IPS DF 6.9 (cell line): ENCODE measurements around the gene MRPS25.

Experiments
- DNase-seq: peaks from one replicate; pipeline ENCODE4 v3.0.0-alpha.2; 2013; ENCODE audit warnings: low read depth, low spot score
- H3K27ac ChIP-seq: one replicate; pipeline ENCODE4 v1.5.1; 2013; ENCODE audit warnings: low read length, control low read depth
- H3K27me3 ChIP-seq: 2 replicates; pipeline ENCODE4 v1.6.1; 2013; ENCODE audit warnings: mild to moderate bottlenecking, low read length; ENCODE audit not compliant: control insufficient read depth, insufficient read depth
- H3K36me3 ChIP-seq: 2 replicates; pipeline ENCODE4 v1.6.1; 2013; ENCODE audit warnings: low read length; ENCODE audit not compliant: control insufficient read depth, insufficient read depth
- H3K4me1 ChIP-seq: 2 replicates; pipeline ENCODE4 v1.6.1; 2013; ENCODE audit warnings: low read length; ENCODE audit not compliant: control insufficient read depth, insufficient read depth
- H3K4me3 ChIP-seq: 2 replicates; pipeline ENCODE4 v1.5.1; 2013; ENCODE audit warnings: mild to moderate bottlenecking, low read length
- H3K9me3 ChIP-seq: 2 replicates; pipeline ENCODE4 v1.6.1; 2013; ENCODE audit warnings: low read length, inconsistent platforms; ENCODE audit not compliant: control insufficient read depth, insufficient read depth
- WGBS: extraction: QIAGEN DNeasy Blood & Tissue Kit; methylation state at CpG from one replicate; pipeline ENCODE4 v1.1.7; 2013; ENCODE audit warnings: mixed read lengths, missing lambda C conversion rate; ENCODE audit not compliant: insufficient read length, insufficient coverage; 5-methylcytosine and 5-hydroxymethylcytosine counted together

Gene MRPS25

GRCh38 chr3:15099364-15100098 lies 34.4 kb upstream of the MRPS25 start:
- H3K27ac ChIP-seq, result no peak overlapping the region
- H3K27me3 ChIP-seq, result no peaks in the 10 kb centered on the region
- H3K4me1 ChIP-seq, result peaks cover 4% of the 10 kb centered on the region
- no CpG with 5 or more reads among the region's 19 CpGs for WGBS
- 0 out of 2 replicates have a peak, but pooled peaks cover 6% of the 10 kb centered on the region for H3K36me3 ChIP-seq
- DNase-seq, result no peak
- peak overlapping the region; percentile 84; the same call in 1 of the 2 replicates for H3K4me3 ChIP-seq
- no peaks in the 10 kb centered on the region for H3K9me3 ChIP-seq

DNA sequence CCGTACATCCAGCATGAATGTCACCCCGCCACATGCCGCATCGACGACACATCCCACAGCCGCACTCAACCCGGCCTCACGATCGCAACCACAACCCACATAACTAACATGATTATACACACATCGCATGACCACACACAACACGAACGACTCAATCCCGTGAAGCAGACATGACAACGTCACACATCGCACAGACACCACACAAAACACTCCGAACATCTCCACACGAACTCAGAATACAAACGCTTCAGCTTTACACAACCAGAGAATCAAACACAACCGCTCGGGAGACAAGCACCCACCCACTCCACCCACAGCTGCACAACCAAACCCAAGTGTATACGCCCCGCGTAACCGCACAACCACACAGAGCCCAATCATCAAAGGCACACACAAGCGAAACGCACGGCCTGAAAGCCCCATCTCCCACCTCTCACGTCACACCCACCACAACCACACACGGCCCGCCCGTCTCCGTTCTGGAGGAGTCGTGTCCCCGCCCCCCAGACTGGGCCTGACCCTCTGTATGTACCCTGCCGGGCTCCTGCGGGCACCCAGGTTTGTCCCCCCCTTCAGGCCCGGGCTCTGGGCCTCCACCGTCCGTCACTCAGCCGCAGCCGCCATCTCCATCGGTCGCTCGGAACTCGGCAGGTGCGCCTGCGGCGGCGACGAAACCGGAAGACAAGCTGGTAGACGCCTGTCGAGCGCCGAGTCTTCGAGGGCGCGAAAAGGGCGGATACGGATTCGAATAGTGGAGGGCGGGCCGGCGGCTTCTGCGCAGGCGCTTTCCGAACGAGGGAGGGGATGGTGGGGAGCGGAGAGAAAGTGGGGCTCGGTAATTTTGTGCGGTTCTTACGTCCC lies 33.6 kb upstream of the MRPS25 start, which contains the start of gene RBSN:
RBSN (minus strand) TSS at position 646 of the 861 bp plus-strand sequence. CDS start 3,028 bp downstream, outside the sequence.
- Histone ChIP-seq H3K9me3 (no peaks in the 10 kb centered on the region), H3K4me1 (peaks cover 4% of the 10 kb centered on the region), H3K27ac (no peak within 1 kb of the TSS), H3K27me3 (no peaks in the 10 kb centered on the region), H3K36me3 (0 out of 2 replicates have a peak, but pooled peaks cover 6% of the 10 kb centered on the region), H3K4me3 (peak within 1 kb of the TSS; percentile 84)
- peak; percentile 77 for DNase-seq
- no CpG with 5 or more reads among the region's 72 CpGs for WGBS

GRCh38 chr3:15097891-15098290 lies 32.8 kb upstream of the MRPS25 start:
- Histone ChIP-seq H3K9me3 (no peaks in the 10 kb centered on the region), H3K4me3 (no peak overlapping the region; the same call in 1 of the 2 replicates), H3K4me1 (peaks cover 4% of the 10 kb centered on the region), H3K27ac (no peak overlapping the region), H3K27me3 (no peaks in the 10 kb centered on the region), H3K36me3 (0 out of 2 replicates have a peak, but pooled peaks cover 6% of the 10 kb centered on the region)
- DNase-seq, result no peak
- WGBS, result no CpG with 5 or more reads among the region's 6 CpGs

GRCh38 chr3:15096046-15096445 lies 30.9 kb upstream of the MRPS25 start:
- H3K27ac ChIP-seq, result no peak overlapping the region
- no CpG with 5 or more reads among the region's 3 CpGs for WGBS
- H3K36me3 ChIP-seq, result 0 out of 2 replicates have a peak, but pooled peaks cover 6% of the 10 kb centered on the region
- no peaks in the 10 kb centered on the region for H3K27me3 ChIP-seq
- H3K4me3 ChIP-seq, result no peak overlapping the region
- H3K9me3 ChIP-seq, result no peaks in the 10 kb centered on the region
- no peak for DNase-seq
- H3K4me1 ChIP-seq, result peaks cover 4% of the 10 kb centered on the region

DNA sequence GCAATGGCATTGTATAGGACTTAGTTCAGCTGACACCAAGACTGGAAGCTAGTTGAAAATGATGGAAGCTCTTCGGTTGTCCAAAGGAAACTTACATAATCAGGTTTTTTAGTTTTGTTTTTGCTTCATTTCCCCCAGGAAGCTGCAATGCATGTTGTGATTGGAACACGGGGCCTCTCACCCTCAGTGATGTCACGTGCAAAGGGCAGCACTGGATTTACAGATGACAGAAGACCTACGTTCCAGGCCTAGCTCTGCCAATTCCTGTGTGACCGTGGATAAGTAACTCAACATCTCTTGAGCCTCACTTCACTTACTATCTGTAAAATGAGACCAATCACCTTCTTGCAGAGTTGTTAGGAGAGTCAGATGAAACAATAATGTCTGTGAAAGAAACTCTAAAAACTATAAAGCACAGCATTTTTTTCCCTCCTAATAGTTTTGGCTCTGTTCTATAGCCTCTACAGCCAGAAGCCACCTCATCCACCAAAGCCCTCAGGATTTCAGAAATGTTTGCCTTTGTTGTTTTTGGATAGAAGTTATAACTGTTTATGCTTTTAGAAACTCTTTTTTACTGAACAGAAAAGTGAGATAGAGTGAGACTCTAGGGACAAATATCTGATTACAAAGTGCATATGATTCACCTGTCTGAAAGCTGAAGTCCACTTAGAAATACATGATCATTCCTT lies 29.2 kb upstream of the MRPS25 start:
- Histone ChIP-seq H3K4me1 (peaks cover 2% of the 10 kb centered on the region), H3K9me3 (no peaks in the 10 kb centered on the region), H3K4me3 (no peak overlapping the region), H3K36me3 (0 out of 2 replicates have a peak, but pooled peaks cover 6% of the 10 kb centered on the region), H3K27ac (no peak overlapping the region), H3K27me3 (no peaks in the 10 kb centered on the region)
- no peak for DNase-seq
- WGBS, result no CpG with 5 or more reads among the region's 5 CpGs

DNA sequence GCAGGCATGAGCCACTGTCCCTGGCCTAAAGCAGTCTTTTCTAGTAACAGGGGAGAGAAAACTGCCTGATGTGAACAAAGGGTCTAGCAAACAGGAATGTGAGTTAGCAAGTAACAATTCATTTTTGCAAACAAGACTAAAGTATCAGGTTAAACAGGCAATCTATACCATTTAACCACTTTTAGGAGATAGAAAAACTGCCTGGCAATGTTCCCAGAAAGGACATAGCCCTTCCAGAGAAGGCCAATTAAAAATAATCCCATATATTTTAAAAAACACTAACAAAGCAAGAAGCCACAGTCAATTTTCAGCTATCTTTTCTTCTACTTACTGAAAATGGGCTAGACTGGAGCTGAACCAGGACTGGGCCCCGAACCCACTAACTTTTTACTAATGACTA lies 27.6 kb upstream of the MRPS25 start:
- WGBS, result no CpG with 5 or more reads among the region's 1 CpG
- Histone ChIP-seq H3K4me3 (no peak overlapping the region), H3K4me1 (no peaks in the 10 kb centered on the region), H3K27ac (no peak overlapping the region), H3K36me3 (0 out of 2 replicates have a peak, but pooled peaks cover 6% of the 10 kb centered on the region), H3K27me3 (no peaks in the 10 kb centered on the region), H3K9me3 (no peaks in the 10 kb centered on the region)
- DNase-seq, result no peak

DNA sequence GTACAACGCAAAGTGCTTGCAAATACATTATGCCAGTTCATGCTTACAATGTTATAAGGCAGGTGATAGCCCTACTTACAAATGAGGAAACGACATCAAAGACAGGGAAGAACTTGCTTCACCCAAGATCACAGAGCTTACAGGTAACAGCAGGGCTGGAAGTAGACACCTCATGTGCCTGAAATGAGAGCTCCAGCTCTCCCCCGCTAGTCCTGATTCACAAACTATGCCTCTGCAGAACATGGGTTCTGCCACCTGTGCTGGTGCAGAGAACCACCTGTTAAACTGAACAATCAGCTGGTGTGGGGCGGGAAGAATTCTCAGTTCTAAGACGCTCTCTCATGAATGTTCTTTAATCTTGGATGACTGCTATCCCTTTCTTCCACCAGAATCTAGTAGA lies 26.5 kb upstream of the MRPS25 start:
- Histone ChIP-seq H3K36me3 (0 out of 2 replicates have a peak, but pooled peaks cover 6% of the 10 kb centered on the region), H3K4me1 (no peaks in the 10 kb centered on the region), H3K4me3 (no peak overlapping the region), H3K9me3 (no peaks in the 10 kb centered on the region), H3K27me3 (no peaks in the 10 kb centered on the region), H3K27ac (no peak overlapping the region)
- DNase-seq, result no peak
- WGBS, result no CpG with 5 or more reads among the region's 5 CpGs

DNA sequence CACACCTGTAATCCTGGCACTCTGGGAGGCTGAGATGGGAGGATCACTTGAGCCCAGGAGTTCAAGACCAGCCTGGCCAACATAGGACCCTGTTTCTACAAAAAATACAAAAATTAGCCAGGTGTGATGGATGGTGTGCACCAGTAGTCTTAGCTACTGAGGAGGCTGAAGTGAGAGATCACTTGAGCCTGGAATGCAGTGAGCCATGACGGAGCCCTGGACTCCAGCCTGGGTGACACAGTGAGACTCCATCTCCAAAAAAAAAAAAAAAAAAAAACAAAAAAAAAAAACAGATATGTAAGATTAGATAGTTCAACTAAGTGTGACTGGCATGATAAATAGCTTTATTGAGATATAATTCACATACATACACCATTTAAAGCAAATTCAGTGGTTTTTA lies 24.1 kb upstream of the MRPS25 start:
- no peak for DNase-seq
- H3K27me3 ChIP-seq, result no peaks in the 10 kb centered on the region
- no peaks in the 10 kb centered on the region for H3K9me3 ChIP-seq
- H3K4me3 ChIP-seq, result no peak overlapping the region
- no peak overlapping the region for H3K27ac ChIP-seq
- H3K4me1 ChIP-seq, result no peaks in the 10 kb centered on the region
- WGBS, result no CpG with 5 or more reads among the region's 1 CpG
- peaks cover 8% of the 10 kb centered on the region; the same call in 1 of the 2 replicates for H3K36me3 ChIP-seq

DNA sequence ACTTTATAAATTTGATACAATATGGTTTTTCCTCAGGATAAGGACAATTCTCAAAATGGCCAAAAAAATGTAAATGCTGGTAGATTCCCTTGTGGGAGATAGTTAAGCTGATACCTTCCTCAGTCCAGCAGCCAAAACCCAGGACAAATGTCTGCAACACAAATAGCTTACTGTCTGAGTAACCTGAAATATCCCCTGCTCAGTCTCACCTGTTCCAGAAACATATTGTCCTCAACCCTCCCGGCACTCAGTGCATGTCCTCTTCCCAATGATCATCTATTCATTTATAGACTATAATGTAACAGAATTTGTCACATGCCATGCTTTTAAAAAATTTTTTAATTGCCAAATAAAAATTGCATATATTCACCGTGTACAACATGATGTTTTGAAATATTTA lies 21.6 kb upstream of the MRPS25 start:
- no peaks in the 10 kb centered on the region for H3K9me3 ChIP-seq
- H3K27me3 ChIP-seq, result no peaks in the 10 kb centered on the region
- peaks cover 8% of the 10 kb centered on the region; the same call in 1 of the 2 replicates for H3K36me3 ChIP-seq
- no peak overlapping the region for H3K4me3 ChIP-seq
- no peak for DNase-seq
- no CpG with 5 or more reads among the region's 2 CpGs for WGBS
- H3K27ac ChIP-seq, result no peak overlapping the region
- H3K4me1 ChIP-seq, result no peaks in the 10 kb centered on the region

GRCh38 chr3:15086263-15086662 lies 21.1 kb upstream of the MRPS25 start:
- Histone ChIP-seq H3K27me3 (no peaks in the 10 kb centered on the region), H3K9me3 (no peaks in the 10 kb centered on the region), H3K4me3 (no peak overlapping the region), H3K36me3 (peaks cover 8% of the 10 kb centered on the region; the same call in 1 of the 2 replicates), H3K4me1 (no peaks in the 10 kb centered on the region), H3K27ac (no peak overlapping the region)
- no CpG with 5 or more reads among the region's 2 CpGs for WGBS
- DNase-seq, result no peak
